ENCODE measurements around the gene SLX4IP. TPM values are rescaled to one million over a fixed set of nuclear protein-coding genes. Genes with fewer than 3 reads are reported as not detected.
A peak's percentile ranks its signal among the peaks of the same experiment; 100 is the strongest.

Gene SLX4IP
- total RNA-seq, 6 experiments from 2014 or later: 4.1 to 4.8 (median 4.5) TPM

DNA sequence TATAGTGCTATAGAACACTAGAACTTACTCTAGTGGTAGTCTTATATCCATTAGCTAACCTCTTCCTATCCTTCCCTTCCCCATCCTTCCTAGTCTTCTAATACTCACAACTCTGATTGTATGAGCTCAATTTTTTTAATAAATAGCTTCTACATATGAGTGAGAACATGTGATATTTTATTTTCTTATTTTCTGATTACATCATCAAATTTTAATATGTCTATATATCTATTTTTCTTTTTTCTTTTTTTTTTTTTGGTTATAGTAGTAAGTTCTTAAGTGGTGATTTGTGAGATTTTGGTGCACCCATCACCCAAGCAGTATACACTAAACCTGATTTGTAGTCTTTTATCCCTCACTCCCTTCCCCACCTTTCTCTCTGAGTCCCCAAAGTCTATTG is 126.2 kb downstream of the SLX4IP start:
- Mint-ChIP-seq H3K4me1 (ENCODE audit: low read depth) (peaks cover 71% of the 10 kb centered on the region), H3K27ac (no peak overlapping the region)

DNA sequence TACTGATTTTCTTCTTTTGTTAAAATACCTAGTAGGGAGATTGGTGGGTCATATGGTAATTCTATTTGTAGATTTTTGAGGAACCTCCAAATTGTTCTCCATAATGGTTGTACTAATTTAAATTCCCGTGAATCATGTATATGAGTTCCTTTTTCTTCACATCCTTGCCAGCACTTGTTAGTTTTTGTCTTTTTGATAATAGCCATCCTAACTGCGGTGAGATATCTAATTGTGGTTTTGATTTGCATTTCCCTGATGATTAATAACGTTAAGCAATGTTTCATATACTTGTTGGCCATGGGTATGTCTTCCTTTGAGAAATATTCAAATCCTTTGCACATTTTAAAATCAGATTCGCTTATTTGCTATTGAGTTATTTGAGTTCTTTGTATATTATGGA is 127.8 kb downstream of the SLX4IP start:
- Mint-ChIP-seq H3K9me3 (no peaks in the 10 kb centered on the region), H3K4me1 (ENCODE audit: low read depth) (peaks cover 60% of the 10 kb centered on the region), H3K27me3 (ENCODE audit: insufficient read depth) (no peaks in the 10 kb centered on the region; the same call in 1 of the 2 replicates), H3K27ac (no peak overlapping the region), H3K4me3 (no peak overlapping the region), H3K36me3 (ENCODE audit: low read depth) (peaks cover 28% of the 10 kb centered on the region)
- DNase-seq: no peak
- TF ChIP-seq CTCF (IDR thresholded peaks at IDR 0.05): no peak

More for the DNA sequence above, 126.2 kb downstream of the SLX4IP start:
- Mint-ChIP-seq H3K4me3 (no peak overlapping the region), H3K27me3 (ENCODE audit: insufficient read depth) (no peaks in the 10 kb centered on the region; the same call in 1 of the 2 replicates), H3K36me3 (ENCODE audit: low read depth) (peaks cover 21% of the 10 kb centered on the region), H3K9me3 (no peaks in the 10 kb centered on the region)
- no peak for TF ChIP-seq CTCF (IDR thresholded peaks at IDR 0.05)
- DNase-seq: no peak

DNA sequence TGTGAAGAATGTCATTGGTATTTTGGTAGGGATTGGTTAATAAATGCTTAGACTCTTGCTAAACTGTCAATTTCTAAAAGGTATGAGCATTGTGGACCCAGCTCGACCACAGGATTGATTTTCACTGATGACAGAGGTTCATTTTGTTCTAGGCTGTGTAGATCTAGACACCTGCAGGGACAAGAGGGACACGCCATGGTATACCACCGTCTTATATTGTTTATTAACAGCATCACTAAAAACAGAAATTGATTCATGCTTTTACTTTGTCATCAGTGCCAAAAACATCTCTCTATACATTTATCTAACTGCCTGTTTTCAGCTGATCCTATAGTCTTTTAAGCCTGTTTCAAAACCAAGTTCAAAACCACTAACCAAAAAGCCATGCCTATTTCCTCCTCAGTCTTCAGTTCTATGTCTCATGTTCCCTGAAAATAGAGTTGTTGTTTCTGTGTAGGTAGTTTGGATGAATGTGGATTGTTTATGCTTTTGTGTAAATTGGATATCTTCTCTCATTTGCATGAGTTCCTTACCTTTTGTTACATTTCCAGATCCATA is 128.9 kb downstream of the SLX4IP start:
- no peaks in the 10 kb centered on the region; the same call in 1 of the 2 replicates for H3K27me3 Mint-ChIP-seq (ENCODE audit: insufficient read depth)
- DNase-seq: no peak
- H3K36me3 Mint-ChIP-seq (ENCODE audit: low read depth): peaks cover 29% of the 10 kb centered on the region
- H3K27ac Mint-ChIP-seq: no peak overlapping the region
- TF ChIP-seq CTCF (IDR thresholded peaks at IDR 0.05): no peak
- peaks cover 49% of the 10 kb centered on the region for H3K4me1 Mint-ChIP-seq (ENCODE audit: low read depth)
- no peaks in the 10 kb centered on the region for H3K9me3 Mint-ChIP-seq
- H3K4me3 Mint-ChIP-seq: no peak overlapping the region

- no peak for TF ChIP-seq CTCF (IDR thresholded peaks at IDR 0.05)
- Mint-ChIP-seq H3K27me3 (ENCODE audit: insufficient read depth) (no peaks in the 10 kb centered on the region), H3K4me3 (no peak overlapping the region; the same call in 1 of the 2 replicates), H3K36me3 (ENCODE audit: low read depth) (peaks cover 40% of the 10 kb centered on the region), H3K9me3 (no peaks in the 10 kb centered on the region), H3K4me1 (ENCODE audit: low read depth) (peaks cover 35% of the 10 kb centered on the region), H3K27ac (peak overlapping the region; percentile 68)
- DNase-seq: peak; percentile 46
These were observed 130.3 kb downstream of the SLX4IP start for GRCh38 chr20:10565191-10565921.

GRCh38 chr20:10565922-10566897 is 131.1 kb downstream of the SLX4IP start:
- DNase-seq: no peak
- Mint-ChIP-seq H3K4me3 (no peak overlapping the region; the same call in 1 of the 2 replicates), H3K4me1 (ENCODE audit: low read depth) (peaks cover 28% of the 10 kb centered on the region), H3K27ac (peak overlapping the region; percentile 68), H3K9me3 (no peaks in the 10 kb centered on the region), H3K36me3 (ENCODE audit: low read depth) (peaks cover 40% of the 10 kb centered on the region), H3K27me3 (ENCODE audit: insufficient read depth) (no peaks in the 10 kb centered on the region)
- no peak for TF ChIP-seq CTCF (IDR thresholded peaks at IDR 0.05)

Measured in HFFc6 (cell line).